CD4-positive, alpha-beta T cell (primary cell): Measurements from ENCODE around the gene ARPP21. TPM values are rescaled to one million over a fixed set of nuclear protein-coding genes. Genes with fewer than 3 reads are reported as not detected.

Experiments
- ATAC-seq: fragments of 200-7000 bp; cut with Tn5 transposase; one replicate; pipeline ENCODE4 v1.10.0; 2022; ENCODE audit warnings: mild to moderate bottlenecking; ENCODE audit not compliant: poor library complexity
- CTCF ChIA-PET: fragments of 350-600 bp; sonication (Branson Sonifier 250); formaldehyde crosslinking; loops from one replicate; lab custom pipeline; 2021; ENCODE audit warnings: antibody characterized with exemption, inconsistent platforms; lab: Charles Lee
- POLR2A ChIA-PET: fragments of 350-600 bp; sonication (Branson Sonifier 250); formaldehyde crosslinking; loops from one replicate; lab custom pipeline; 2021; ENCODE audit warnings: antibody characterized with exemption, inconsistent platforms; lab: Charles Lee
- DNase-seq, 14 experiments: peaks; one replicate each; pipeline ENCODE4 v3.0.0-alpha.2; 2013 to 2020; ENCODE audit warnings: mixed read lengths in 2 of 14
- H3K27ac ChIP-seq, 2 donors: one replicate each; pipeline versions ENCODE4 v1.5.1 to v1.7.0; 2013; ENCODE audit warnings: low read length in 2 of 2, low read depth in 1 of 2, mild to moderate bottlenecking in 1 of 2
- H3K27me3 ChIP-seq, 2 experiments: 1 replicate in 1 of 2; 2 replicates in 1 of 2; pipeline versions ENCODE4 v1.6.1 to v1.7.0; 2013; ENCODE audit warnings: low read length in 2 of 2, control low read depth in 1 of 2, mild to moderate bottlenecking in 1 of 2, moderate library complexity in 1 of 2; ENCODE audit not compliant: insufficient read depth in 2 of 2, control insufficient read depth in 1 of 2
- H3K36me3 ChIP-seq: one replicate; pipeline ENCODE4 v1.6.1; 2013; ENCODE audit warnings: low read length, control low read depth; ENCODE audit not compliant: insufficient read depth
- H3K4me1 ChIP-seq: one replicate; pipeline ENCODE4 v1.6.1; 2013; ENCODE audit warnings: low read length, control low read depth; ENCODE audit not compliant: insufficient read depth
- H3K4me3 ChIP-seq: one replicate; pipeline ENCODE4 v1.5.1; 2013; ENCODE audit warnings: mild to moderate bottlenecking, low read length, moderate library complexity
- H3K9me3 ChIP-seq, 2 experiments: 1 replicate in 1 of 2; 2 replicates in 1 of 2; pipeline versions ENCODE4 v1.6.1 to v1.7.0; 2013; ENCODE audit warnings: low read length in 2 of 2, mild to moderate bottlenecking in 2 of 2, control low read depth in 1 of 2, moderate library complexity in 1 of 2; ENCODE audit not compliant: control insufficient read depth in 1 of 2, insufficient read depth in 1 of 2
- H3K27ac Mint-ChIP-seq: one replicate; pipeline ENCODE4 v1.8.0; 2020; ENCODE audit warnings: mixed read lengths
- H3K27me3 Mint-ChIP-seq: one replicate; pipeline ENCODE4 v1.8.0; 2021; ENCODE audit warnings: mixed read lengths
- H3K36me3 Mint-ChIP-seq: one replicate; pipeline ENCODE4 v1.8.0; 2021; ENCODE audit warnings: low read depth, mixed read lengths
- H3K4me1 Mint-ChIP-seq: one replicate; pipeline ENCODE4 v1.8.0; 2021; ENCODE audit warnings: low read depth, mixed read lengths
- H3K4me3 Mint-ChIP-seq: one replicate; pipeline ENCODE4 v1.8.0; 2020; ENCODE audit warnings: mild to moderate bottlenecking, mixed read lengths
- H3K9me3 Mint-ChIP-seq: one replicate; pipeline ENCODE4 v1.8.0; 2020; ENCODE audit warnings: mixed read lengths
- intact Hi-C, 2 experiments: fragments of 100-400 bp; cut with DNase I in 1 of 2; cut with micrococcal nuclease in 1 of 2; formaldehyde crosslinking; loops; one replicate each; pipeline versions ENCODE4 v1.15.1 to v1.9.0; 2023 to 2025; cut with DNase I, micrococcal nuclease
- total RNA-seq, 174 experiments: library from RNA in 2 of 174; stranded (reverse) in 2 of 174; gene quantifications; one replicate each; pipeline ENCODE4 v1.2.3 and lab custom pipeline; 2021 to 2026
- TF ChIP-seq, protein P1 (sequence below): fragments of 200-600 bp; IDR thresholded peaks from one replicate; pipeline ENCODE4 v1.8.0; 2022; ENCODE audit warnings: antibody characterized with exemption, mild to moderate bottlenecking

The ARPP21 gene
- total RNA-seq, 2 experiments from 2014 or later, result not detected

DNA sequence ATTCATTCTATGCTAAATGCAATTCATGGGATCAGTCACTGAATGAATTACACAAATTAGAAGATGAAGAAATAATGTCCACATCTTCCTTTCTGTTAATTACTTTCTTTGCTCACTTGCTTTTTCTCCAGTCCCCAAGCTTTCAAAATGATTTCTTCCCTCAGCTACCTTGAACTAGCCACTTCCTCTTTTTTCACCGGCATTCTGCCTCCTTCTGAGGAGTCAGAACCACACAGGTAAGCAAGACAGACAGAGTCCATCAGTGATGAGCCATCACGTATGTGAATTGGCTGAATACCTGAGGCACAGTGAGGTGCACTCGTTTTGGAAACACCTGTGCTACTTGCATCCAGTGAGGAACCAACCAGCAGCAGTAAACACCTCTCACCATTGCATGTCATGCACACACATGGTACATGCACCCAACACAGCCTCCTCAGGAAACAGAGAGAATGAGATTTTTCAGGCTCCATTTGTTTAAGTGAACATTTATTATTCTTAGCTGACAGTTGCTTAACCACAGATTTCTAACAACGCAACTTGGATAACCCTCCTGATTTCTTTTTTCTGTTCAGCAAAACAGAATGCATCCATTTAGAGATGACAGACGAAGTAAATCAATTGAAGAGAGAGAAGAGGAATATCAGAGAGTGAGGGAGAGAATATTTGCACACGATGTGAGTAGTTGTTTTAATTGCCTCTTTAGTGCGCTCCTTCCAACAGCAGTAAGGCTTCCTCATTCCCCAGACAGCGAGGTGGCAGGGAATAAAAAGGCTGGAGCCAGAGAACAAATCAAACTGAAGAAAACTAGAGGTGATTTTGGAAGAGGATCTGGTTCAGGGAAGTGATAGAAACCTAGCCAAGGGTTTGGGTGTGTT, 69.3 kb downstream of the ARPP21 start:
- Histone ChIP-seq H3K36me3 (no peaks in the 10 kb centered on the region), H3K27ac (no peak overlapping the region), H3K4me3 (no peak overlapping the region), H3K27me3 (no peaks in the 10 kb centered on the region), H3K9me3 (peaks cover 0 to 5% of the 10 kb centered on the region in 2 experiments), H3K4me1 (no peaks in the 10 kb centered on the region)
- no peaks in the 10 kb centered on the region for H3K36me3 Mint-ChIP-seq
- TF ChIP-seq, protein P1, sequence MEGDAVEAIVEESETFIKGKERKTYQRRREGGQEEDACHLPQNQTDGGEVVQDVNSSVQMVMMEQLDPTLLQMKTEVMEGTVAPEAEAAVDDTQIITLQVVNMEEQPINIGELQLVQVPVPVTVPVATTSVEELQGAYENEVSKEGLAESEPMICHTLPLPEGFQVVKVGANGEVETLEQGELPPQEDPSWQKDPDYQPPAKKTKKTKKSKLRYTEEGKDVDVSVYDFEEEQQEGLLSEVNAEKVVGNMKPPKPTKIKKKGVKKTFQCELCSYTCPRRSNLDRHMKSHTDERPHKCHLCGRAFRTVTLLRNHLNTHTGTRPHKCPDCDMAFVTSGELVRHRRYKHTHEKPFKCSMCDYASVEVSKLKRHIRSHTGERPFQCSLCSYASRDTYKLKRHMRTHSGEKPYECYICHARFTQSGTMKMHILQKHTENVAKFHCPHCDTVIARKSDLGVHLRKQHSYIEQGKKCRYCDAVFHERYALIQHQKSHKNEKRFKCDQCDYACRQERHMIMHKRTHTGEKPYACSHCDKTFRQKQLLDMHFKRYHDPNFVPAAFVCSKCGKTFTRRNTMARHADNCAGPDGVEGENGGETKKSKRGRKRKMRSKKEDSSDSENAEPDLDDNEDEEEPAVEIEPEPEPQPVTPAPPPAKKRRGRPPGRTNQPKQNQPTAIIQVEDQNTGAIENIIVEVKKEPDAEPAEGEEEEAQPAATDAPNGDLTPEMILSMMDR, result no peak
- ChIA-PET POLR2A (no interaction called here), CTCF (no interaction called here)
- no peak overlapping the region for H3K27ac Mint-ChIP-seq
- no peak for DNase-seq
- H3K4me1 Mint-ChIP-seq, result no peaks in the 10 kb centered on the region
- H3K9me3 Mint-ChIP-seq, result no peaks in the 10 kb centered on the region
- H3K4me3 Mint-ChIP-seq, result no peak overlapping the region
- peaks cover 4% of the 10 kb centered on the region for H3K27me3 Mint-ChIP-seq
- ATAC-seq, result no peak
- intact Hi-C loops, result no loop called here

DNA sequence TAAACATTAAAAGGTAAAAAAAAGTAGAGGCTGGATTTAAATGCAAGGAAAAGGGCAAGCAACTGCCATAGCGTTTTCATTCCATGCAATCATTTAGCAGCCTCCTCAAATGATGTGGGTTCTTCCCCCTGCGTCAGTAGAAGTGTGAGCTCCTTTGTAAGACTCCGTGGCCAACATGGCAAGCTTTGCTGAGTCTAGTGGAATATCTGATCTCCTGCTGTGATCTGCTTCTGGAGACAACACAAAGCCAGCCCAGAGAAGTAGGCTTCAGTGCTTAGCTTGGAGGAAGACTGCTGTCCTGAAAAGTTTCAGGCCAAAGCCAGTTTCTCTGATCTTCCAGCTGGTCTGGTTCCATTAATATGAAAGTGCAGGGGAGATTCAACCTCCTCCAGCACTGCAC, 70.4 kb downstream of the ARPP21 start:
- Histone ChIP-seq H3K4me3 (no peak overlapping the region), H3K4me1 (no peaks in the 10 kb centered on the region), H3K9me3 (peaks cover 0 to 5% of the 10 kb centered on the region in 2 experiments), H3K27ac (no peak overlapping the region), H3K27me3 (no peaks in the 10 kb centered on the region), H3K36me3 (no peaks in the 10 kb centered on the region)
- Mint-ChIP-seq H3K4me1 (no peaks in the 10 kb centered on the region), H3K36me3 (no peaks in the 10 kb centered on the region), H3K27me3 (peaks cover 4% of the 10 kb centered on the region), H3K4me3 (no peak overlapping the region), H3K9me3 (no peaks in the 10 kb centered on the region), H3K27ac (no peak overlapping the region)
- ChIA-PET CTCF (no interaction called here), POLR2A (no interaction called here)
- intact Hi-C loops, result no loop called here
- ATAC-seq (no peak), DNase-seq (no peak)
- TF ChIP-seq, protein P1, result no peak

DNA sequence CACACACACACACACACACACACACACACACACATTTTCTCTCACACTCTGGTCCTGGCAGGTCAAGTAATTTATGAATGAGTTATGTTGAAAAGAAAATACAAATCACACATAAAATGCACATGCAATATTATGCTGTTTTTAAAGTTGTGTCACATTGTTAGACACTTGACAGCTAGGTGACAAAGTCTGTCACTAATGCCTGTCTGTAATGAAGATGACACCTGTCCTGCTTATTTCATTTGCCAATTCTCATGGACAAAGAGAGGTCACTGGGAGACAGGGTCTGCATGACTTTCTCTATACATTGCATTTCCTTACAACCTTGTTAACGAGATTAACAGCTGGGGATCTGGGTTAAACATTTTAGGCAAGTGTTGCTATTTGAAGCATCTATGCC, 71.2 kb downstream of the ARPP21 start:
- ChIA-PET CTCF (interaction anchor here (0.6 kb wide), 1 partner anchor 10 kb away, joined by 3 read pairs; no protein-coding TSS in a partner anchor), POLR2A (no interaction called here)
- Mint-ChIP-seq H3K4me3 (no peak overlapping the region), H3K36me3 (no peaks in the 10 kb centered on the region), H3K4me1 (no peaks in the 10 kb centered on the region), H3K9me3 (no peaks in the 10 kb centered on the region), H3K27me3 (peaks cover 4% of the 10 kb centered on the region), H3K27ac (no peak overlapping the region)
- no peak overlapping the region for H3K4me3 ChIP-seq
- no peaks in the 10 kb centered on the region for H3K36me3 ChIP-seq
- intact Hi-C loops, result no loop called here
- H3K4me1 ChIP-seq, result no peaks in the 10 kb centered on the region
- H3K27ac ChIP-seq, result no peak overlapping the region
- H3K9me3 ChIP-seq, result peaks cover 0 to 5% of the 10 kb centered on the region in 2 experiments
- no peak for ATAC-seq
- TF ChIP-seq, protein P1, result no peak
- no peaks in the 10 kb centered on the region for H3K27me3 ChIP-seq
- DNase-seq, result no peak
